DMS79 treated with DMSO at 0.1 percent for 48 hours (cell line): ENCODE measurements around the gene FAM222A.

Experiments used
- DNase-seq: peaks from one replicate; lab custom pipeline; 2025; lab: John Stamatoyannopoulos, UW

FAM222A gene

DNA sequence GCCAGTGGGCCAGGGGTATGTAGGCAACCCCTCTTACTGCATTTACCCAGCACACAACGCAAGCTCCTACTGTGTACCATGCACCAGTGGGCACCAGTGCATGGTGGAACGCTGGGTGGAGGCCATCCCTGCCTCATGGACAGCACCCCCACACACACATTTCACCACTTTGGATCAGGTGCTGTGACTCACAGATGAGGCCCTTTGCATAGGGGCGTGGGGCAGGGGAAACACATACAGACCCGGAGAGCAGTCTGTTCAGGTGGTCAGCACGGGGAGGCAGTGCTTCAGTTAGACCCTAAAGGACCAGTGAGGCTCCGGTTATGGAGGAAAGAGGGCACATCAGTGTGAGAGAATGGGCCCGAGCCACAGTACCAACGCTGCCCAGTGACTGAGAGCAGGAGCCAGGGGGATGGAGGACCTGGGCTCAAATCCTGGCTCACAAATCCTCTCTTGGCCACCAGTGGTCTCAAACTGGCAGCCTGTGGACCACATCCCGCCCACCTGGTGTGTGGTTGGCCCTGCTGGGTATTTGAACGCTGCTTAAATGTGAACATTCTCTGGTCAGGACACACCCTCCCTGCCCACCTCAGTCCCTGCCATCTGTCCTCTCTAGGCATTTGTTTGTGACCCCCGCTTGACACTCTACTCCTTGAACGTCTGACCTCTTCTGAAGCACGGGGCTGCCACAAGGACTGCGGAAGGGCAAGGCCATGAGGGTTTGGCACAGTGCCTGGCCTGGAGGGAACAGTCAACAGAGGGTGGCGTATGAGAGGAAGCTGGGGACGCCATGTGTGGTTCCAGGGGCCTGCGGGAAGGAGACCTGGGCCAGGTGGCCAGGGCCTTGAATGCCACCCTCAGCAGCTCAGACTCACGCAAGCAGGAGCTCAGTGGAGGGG, 46.7 kb downstream of the FAM222A start:
- DNase-seq, result peak; percentile 51

- no peak for DNase-seq
These were observed 47.6 kb downstream of the FAM222A start for GRCh38 chr12:109760930-109761921.

GRCh38 chr12:109762071-109762672, 48.5 kb downstream of the FAM222A start:
- no peak for DNase-seq

DNA sequence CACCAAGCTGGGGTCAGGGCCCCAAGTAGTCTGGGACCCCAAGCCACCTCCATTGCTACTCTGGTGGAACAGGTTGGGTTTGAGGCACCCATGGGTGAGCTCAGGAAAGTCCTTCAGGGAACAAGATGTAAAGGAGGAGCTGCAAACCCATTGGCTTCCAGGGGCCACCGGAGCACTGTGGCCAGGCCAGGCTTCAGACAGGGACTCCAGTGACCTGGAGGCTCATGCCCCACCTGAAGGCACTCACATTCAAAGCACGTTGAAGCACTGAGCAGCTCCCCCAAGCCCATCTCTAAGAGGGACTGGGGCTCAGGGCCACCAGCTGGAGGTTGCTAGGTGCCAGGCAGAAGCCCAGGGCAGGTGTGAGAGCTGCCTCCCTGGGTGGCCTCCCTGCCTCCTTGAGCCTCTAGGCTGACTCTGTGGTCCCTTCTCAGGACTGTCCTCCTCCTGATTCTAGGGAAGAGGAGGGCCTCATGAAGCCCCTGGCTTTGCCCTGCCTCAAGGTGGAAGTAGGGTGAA, 49.1 kb downstream of the FAM222A start:
- DNase-seq, result no peak

GRCh38 chr12:109763201-109763841, 49.7 kb downstream of the FAM222A start:
- no peak for DNase-seq

GRCh38 chr12:109764123-109764522, 50.5 kb downstream of the FAM222A start:
- DNase-seq, result no peak

GRCh38 chr12:109764776-109765445, 51.3 kb downstream of the FAM222A start:
- no peak for DNase-seq

- DNase-seq, result no peak
These were observed 51.8 kb downstream of the FAM222A start for GRCh38 chr12:109765446-109765810.

DNA sequence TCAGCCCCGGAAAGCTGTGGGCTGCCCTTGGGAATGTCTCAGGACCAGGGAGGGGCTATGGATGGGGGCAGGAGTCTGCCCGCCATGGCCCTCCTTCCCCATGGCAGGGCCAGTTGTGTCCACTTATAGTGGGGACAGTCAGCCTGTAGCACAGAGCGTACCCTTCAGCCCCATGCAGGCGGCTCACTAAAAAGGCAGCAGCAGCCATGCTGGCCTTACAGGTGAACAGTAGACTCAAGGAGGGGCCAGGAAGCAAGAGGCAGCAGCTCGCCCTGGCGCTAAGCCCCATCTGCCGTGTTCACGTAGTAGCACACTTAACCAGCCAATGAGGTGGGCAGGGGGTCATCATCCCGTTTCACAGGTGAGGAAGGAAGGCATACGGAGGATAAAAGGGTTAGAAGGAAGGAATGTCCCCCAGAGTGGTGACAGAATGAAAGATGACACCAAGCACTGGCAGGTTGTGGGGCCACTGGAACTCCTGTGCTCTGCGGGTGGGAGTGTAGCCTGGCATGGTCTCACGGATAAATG, 52.7 kb downstream of the FAM222A start:
- DNase-seq, result no peak

DNA sequence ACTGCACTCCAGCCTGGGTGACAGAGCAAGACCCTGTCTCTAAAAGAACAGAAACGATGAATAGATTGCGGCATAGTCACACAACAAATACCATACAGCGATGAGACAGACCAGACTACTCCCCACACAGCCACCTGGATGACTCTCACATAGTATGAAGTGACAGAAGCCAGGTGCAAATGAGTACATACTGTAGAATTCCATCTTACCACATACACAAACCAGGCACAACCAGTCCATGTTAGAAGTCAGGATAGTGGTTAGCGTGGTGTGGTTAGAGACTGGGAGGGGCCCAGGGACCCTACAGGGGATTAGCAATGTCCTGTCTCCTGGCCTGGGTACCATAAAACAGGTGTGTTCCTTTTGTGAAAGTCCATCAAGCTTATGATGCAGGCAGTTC, 53.8 kb downstream of the FAM222A start:
- peak; percentile 7 for DNase-seq

DNA sequence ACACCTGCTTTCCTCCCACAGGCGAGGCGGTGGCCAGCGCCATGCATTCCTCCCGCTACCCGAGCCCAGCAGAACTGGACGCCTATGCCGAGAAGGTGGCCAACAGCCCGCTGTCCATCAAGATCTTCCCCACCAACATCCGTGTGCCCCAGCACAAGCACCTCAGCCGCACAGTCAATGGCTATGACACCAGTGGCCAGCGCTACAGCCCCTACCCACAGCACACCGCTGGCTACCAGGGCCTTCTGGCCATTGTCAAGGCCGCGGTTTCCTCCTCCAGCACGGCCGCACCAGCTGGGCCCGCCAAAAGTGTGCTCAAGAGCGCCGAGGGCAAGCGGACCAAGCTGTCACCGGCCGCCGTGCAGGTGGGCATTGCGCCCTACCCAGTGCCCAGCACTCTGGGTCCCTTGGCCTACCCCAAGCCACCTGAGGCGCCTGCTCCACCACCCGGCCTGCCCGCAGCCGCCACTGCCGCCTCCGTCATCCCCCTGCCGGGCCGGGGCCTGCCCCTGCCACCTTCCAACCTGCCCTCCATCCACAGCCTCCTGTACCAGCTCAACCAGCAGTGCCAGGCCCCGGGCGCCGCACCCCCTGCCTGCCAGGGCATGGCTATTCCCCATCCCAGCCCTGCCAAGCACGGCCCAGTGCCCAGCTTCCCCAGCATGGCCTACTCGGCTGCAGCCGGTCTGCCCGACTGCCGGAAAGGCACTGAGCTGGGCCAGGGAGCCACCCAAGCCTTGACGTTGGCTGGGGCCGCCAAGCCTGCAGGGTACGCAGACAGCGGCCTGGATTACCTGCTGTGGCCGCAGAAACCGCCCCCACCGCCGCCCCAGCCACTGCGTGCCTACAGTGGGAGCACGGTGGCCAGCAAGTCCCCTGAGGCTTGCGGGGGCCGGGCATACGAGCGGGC, 54.6 kb downstream of the FAM222A start:
- no peak for DNase-seq

GRCh38 chr12:109768901-109769670, 55.5 kb downstream of the FAM222A start:
- DNase-seq, result no peak

DNA sequence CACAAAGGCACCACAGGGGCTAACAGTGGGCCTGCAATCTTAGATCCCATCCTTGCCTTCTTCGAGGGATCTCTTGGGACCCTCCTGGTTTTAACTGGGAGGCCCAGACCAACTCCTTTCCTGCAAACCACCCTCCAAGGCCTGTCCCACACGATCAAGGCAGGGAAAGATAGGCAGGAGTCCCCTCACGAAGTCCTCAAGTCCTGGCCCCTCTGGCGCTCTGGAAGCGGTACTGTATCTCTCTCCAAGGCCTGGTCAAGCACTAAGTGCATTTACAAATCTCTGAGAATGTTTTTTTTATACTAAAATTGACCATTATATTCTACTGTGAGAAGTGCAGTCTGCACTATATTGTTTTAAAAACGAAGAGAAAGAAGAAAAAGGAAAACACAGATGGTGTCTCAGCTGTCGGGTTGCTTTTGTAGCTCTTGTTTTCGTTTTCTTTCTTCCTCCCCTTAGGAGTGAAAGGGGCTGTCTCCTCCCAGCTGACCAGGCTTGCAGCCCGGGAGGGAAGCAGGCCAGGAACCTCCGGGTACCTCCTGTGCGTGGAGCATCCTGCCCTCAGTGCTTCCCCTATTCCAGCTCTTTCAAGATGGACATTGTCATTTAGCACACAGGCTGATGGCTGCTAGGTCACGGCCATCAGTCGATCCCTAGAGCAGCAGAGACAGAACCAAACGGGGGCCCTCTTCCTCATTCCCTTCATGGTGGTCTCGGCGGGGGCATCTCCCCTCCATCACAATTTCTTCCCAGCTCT, 56.7 kb downstream of the FAM222A start:
- DNase-seq, result no peak

DNA sequence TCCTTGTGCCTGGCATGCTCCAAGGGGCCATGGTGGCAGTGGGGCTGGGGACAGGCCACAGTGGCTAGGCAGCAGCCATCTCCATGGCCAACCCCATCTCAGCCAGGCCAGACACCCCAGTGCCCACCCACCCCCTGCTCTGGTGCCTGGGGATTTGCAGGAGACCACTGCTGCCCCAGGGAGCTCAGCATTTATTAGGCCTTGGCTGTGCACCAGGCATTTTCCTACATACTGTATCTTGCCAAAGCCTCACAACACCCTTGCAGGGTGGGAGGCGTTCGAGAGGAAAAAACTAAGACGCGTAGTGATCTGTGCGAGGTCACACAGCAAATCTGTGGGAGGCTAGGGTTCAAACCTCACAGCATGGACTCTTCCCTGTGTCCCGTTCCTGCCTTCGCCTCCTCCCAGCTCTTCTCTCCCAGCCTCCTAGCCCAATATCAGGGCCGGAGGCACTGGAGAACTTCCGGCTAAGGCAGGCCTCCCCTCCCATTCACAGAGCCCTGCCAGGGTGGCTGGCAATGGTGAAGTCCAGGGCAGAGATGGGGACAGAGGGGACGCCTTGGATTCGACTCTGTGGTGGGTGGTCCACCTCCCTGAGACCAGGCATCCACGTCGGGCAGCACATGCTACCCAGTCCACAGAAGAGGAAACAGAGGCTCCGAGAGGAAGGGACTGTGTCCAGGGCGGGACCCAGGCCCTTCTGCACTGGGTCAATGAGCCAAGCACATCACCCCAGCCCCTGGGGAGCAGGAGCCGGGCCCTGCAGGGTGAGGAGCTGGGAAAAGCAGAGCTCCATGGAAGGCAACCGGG, 57.4 kb downstream of the FAM222A start:
- DNase-seq, result no peak

DNA sequence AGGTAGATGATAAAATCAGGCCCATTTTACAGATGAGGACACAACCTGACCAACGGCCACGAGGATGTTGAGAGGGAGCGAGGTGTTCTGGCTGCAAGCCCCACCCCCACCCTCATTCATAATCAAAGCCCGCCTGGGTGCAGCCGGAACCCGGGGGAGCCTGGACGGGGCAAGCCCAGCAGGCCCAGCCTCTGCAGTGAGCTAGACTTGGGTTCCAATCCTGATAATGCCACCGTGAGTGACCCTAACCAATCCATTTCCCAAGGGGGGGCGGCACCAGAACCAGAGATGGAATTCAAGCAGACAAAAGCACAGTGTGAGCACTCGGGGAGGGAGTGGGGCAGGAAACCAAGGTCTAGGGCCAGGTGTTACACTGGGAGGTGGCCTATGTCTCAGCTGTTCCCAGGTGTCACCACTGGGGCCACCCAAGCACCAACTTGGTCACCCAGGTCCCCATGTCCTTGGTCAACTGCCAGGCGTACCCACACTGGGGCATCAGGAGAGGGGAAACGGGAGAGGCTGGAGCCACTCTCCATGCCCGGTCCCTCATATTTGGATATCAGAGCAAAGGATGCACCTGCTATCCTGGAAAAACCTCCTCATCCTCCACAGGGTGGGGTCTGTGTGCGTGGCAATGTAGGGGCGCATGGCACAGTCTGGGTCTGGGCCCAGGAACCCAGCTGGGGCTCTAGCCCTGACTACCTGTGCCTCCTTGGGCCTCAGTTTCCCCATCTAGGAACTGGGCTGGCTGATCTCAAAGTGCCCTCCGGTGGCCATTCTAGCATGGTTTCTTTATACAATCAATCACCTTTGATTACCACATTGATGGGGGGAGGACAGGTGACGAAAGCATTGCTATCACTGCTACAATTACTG, 58.4 kb downstream of the FAM222A start:
- no peak for DNase-seq

GRCh38 chr12:109772622-109773321, 59.1 kb downstream of the FAM222A start:
- no peak for DNase-seq
